LHCN-M2 (cell line): ENCODE data around the gene CELA2A. TPM values are rescaled to one million over a fixed set of nuclear protein-coding genes. Genes with fewer than 3 reads are reported as not detected.
"Not testable (repeated sequence)": the region's sequence is repeated elsewhere in the genome, so short reads cannot be mapped to it uniquely, and the experiment has no call there.

Experiments used
- DNase-seq: peaks from one replicate; pipeline ENCODE4 v3.0.0-alpha.2; 2012; ENCODE audit warnings: low read depth
- total RNA-seq: library from RNA; depleted of rRNA; stranded (reverse); fragments of >200 nt; gene quantifications from 2 replicates; pipeline ENCODE4 v1.2.3, GENCODE V29; 2014

CELA2A gene
- total RNA-seq, 1 experiment from 2014 or later: not detected

- no peak for DNase-seq
Observed at GRCh38 chr1:15468145-15468544, 11.6 kb downstream of the CELA2A start.

GRCh38 chr1:15469361-15469760, 12.8 kb downstream of the CELA2A start:
- DNase-seq: no peak

GRCh38 chr1:15469821-15470448, 13.4 kb downstream of the CELA2A start:
- DNase-seq: peak; percentile 38

- not testable (repeated sequence) for DNase-seq
Observed at GRCh38 chr1:15471067-15471466, 14.5 kb downstream of the CELA2A start.

- not testable (repeated sequence) for DNase-seq
Observed at GRCh38 chr1:15471723-15472122, 15.2 kb downstream of the CELA2A start.

GRCh38 chr1:15472587-15472986, 16.1 kb downstream of the CELA2A start:
- DNase-seq: no peak

- DNase-seq: no peak
Observed at GRCh38 chr1:15475752-15476314, 19.3 kb downstream of the CELA2A start, which contains the start of gene CELA2B. Gene CELA2B, plus strand, starts transcription at chr1:15476104. Its CDS starts 22 bp downstream, at chr1:15476126.

GRCh38 chr1:15476927-15477326, 20.4 kb downstream of the CELA2A start:
- DNase-seq: no peak

GRCh38 chr1:15477646-15478212, 21.2 kb downstream of the CELA2A start:
- no peak for DNase-seq

- no peak for DNase-seq
Observed at GRCh38 chr1:15479654-15480347, 23.3 kb downstream of the CELA2A start.

- not testable (repeated sequence) for DNase-seq
Observed at GRCh38 chr1:15482455-15482854, 25.9 kb downstream of the CELA2A start.

- not testable (repeated sequence) for DNase-seq
Observed at GRCh38 chr1:15482983-15483543, 26.5 kb downstream of the CELA2A start.

- DNase-seq: no peak
Observed at GRCh38 chr1:15483971-15484370, 27.4 kb downstream of the CELA2A start.

- DNase-seq: not testable (repeated sequence)
Observed at GRCh38 chr1:15484443-15484842, 27.9 kb downstream of the CELA2A start.

- DNase-seq: no peak
Observed at GRCh38 chr1:15485636-15486035, 29.1 kb downstream of the CELA2A start.

- DNase-seq: not testable (repeated sequence)
Observed at GRCh38 chr1:15486844-15487610, 30.5 kb downstream of the CELA2A start.

- DNase-seq: no peak
Observed at GRCh38 chr1:15488371-15488770, 31.8 kb downstream of the CELA2A start.

GRCh38 chr1:15489052-15489736, 32.7 kb downstream of the CELA2A start:
- DNase-seq: peak; percentile 69

- DNase-seq: peak; percentile 2
Observed at GRCh38 chr1:15491010-15491409, 34.5 kb downstream of the CELA2A start.

- no peak for DNase-seq
Observed at GRCh38 chr1:15492596-15492995, 36.1 kb downstream of the CELA2A start.
